GM23338 (cell line): ENCODE measurements around the gene CACNA2D2.

Experiments used
- ETS1 ChIP-seq: IDR thresholded peaks from 2 replicates; pipeline ENCODE4 v1.6.1; 2016; ENCODE audit warnings: antibody characterized with exemption
- EZH2phosphoT487 ChIP-seq: fragments of 200-600 bp; sonication (generic); IDR thresholded peaks from one replicate; pipeline ENCODE4 v1.8.1; 2018; ENCODE audit warnings: antibody characterized with exemption; ENCODE audit not compliant: unreplicated experiment
- POLR2AphosphoS5 ChIP-seq: IDR thresholded peaks from 2 replicates; pipeline ENCODE4 v1.6.1; 2016; ENCODE audit warnings: antibody characterized with exemption, low read depth
- REST ChIP-seq: IDR thresholded peaks from one replicate; pipeline ENCODE4 v1.6.1; 2018; ENCODE audit warnings: antibody characterized with exemption; ENCODE audit not compliant: unreplicated experiment
- TF ChIP-seq, protein P1 (sequence below), 2 experiments: fragments of 200-600 bp in 1 of 2; sonication (generic) in 1 of 2; conservative IDR thresholded peaks; 2 replicates each; pipeline versions ENCODE4 v1.5.1 to v1.6.1; 2016 to 2017; ENCODE audit warnings: antibody characterized with exemption in 2 of 2, low read depth in 2 of 2, mild to moderate bottlenecking in 2 of 2, moderate library complexity in 1 of 2

DNA sequence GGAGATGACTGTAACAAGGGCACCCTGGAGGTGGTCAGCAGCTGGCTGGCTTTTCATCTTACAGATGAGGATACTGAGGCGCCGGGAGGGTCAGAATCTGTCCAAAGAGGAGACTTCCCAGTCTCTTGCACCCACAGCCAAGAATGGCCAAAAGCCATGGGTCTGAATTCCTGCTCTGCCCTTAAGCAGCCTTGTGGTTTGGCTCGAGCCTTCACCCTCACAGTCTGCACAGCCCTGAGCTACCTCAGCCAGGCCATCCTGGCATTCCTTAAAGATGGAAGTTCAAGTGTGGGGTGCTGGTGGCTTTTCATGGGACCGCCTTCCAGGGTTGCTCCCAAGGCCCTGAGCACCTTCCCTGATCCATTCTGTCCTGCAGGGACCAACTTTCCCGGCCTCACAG, 59.2 kb downstream of the CACNA2D2 start:
- TF ChIP-seq, protein P1, sequence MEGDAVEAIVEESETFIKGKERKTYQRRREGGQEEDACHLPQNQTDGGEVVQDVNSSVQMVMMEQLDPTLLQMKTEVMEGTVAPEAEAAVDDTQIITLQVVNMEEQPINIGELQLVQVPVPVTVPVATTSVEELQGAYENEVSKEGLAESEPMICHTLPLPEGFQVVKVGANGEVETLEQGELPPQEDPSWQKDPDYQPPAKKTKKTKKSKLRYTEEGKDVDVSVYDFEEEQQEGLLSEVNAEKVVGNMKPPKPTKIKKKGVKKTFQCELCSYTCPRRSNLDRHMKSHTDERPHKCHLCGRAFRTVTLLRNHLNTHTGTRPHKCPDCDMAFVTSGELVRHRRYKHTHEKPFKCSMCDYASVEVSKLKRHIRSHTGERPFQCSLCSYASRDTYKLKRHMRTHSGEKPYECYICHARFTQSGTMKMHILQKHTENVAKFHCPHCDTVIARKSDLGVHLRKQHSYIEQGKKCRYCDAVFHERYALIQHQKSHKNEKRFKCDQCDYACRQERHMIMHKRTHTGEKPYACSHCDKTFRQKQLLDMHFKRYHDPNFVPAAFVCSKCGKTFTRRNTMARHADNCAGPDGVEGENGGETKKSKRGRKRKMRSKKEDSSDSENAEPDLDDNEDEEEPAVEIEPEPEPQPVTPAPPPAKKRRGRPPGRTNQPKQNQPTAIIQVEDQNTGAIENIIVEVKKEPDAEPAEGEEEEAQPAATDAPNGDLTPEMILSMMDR (conservative IDR thresholded peaks at IDR 0.05; ENCODE audit: low read depth in 2 of 2), result no peak
- TF ChIP-seq POLR2AphosphoS5 (no peak), REST (no peak), ETS1 (no peak), EZH2phosphoT487 (no peak)
